WTC11 (cell line): ENCODE results near the gene SLC13A4.

ENCODE experiments used
- ESRRA ChIP-seq: sonication (generic); formaldehyde crosslinking; IDR thresholded peaks from 2 replicates; pipeline ENCODE4 v1.8.1; 2022; ENCODE audit warnings: mild to moderate bottlenecking, missing genetic modification reagents, borderline replicate concordance
- SMAD3 ChIP-seq: sonication (generic); formaldehyde crosslinking; IDR thresholded peaks from 2 replicates; pipeline ENCODE4 v1.8.0; 2022; ENCODE audit warnings: missing genetic modification reagents, mild to moderate bottlenecking, borderline replicate concordance
- TF ChIP-seq, protein P1 (sequence below): fragments of 200-600 bp; IDR thresholded peaks from 2 replicates; pipeline ENCODE4 v1.8.0; 2022; ENCODE audit warnings: antibody characterized with exemption

DNA sequence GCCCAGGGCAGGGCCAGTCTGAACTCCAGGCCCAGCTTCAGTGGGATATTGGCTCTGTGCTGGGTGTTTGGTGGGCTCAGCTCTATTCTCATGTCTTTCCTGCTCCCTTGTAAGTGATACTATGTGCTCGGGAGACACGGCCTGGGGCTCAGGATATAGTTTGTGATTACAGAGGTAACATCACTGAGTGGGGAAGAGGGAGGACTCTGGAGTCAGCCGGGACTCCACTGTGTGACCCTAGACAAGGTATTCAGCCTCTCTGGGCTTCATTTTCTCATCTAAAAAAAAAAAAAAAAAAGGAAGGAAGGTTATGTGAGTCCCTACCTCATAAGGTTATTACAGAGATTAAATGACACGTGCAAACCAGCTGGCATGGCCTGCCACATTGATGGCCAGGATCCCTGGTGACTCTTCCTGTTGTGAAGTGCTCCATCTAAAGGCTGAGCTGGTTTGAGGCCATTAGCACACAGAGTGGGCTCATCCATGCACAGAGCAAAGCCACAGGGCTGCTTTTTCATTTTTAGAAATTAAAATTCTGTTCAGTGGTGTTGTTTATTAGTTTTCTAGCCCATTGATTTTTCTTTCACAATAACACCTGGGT lies 15.7 kb downstream of the SLC13A4 start:
- no peak for TF ChIP-seq ESRRA (CRISPR knock-in tag)
- TF ChIP-seq, protein P1, sequence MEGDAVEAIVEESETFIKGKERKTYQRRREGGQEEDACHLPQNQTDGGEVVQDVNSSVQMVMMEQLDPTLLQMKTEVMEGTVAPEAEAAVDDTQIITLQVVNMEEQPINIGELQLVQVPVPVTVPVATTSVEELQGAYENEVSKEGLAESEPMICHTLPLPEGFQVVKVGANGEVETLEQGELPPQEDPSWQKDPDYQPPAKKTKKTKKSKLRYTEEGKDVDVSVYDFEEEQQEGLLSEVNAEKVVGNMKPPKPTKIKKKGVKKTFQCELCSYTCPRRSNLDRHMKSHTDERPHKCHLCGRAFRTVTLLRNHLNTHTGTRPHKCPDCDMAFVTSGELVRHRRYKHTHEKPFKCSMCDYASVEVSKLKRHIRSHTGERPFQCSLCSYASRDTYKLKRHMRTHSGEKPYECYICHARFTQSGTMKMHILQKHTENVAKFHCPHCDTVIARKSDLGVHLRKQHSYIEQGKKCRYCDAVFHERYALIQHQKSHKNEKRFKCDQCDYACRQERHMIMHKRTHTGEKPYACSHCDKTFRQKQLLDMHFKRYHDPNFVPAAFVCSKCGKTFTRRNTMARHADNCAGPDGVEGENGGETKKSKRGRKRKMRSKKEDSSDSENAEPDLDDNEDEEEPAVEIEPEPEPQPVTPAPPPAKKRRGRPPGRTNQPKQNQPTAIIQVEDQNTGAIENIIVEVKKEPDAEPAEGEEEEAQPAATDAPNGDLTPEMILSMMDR, result no peak
- TF ChIP-seq SMAD3 (CRISPR knock-in tag), result no peak
